ENCODE data around the gene BBS1. TPM values are rescaled to one million over a fixed set of nuclear protein-coding genes. Genes with fewer than 3 reads are reported as not detected.

The BBS1 gene
- total RNA-seq, 1 donor from 2014 or later: 43.6 TPM

GRCh38 chr11:66529069-66529468 lies 18.6 kb downstream of the BBS1 start:
- no peak overlapping the region for H3K4me3 ChIP-seq (ENCODE audit: low read depth, low read length)
- TF ChIP-seq, protein P1, sequence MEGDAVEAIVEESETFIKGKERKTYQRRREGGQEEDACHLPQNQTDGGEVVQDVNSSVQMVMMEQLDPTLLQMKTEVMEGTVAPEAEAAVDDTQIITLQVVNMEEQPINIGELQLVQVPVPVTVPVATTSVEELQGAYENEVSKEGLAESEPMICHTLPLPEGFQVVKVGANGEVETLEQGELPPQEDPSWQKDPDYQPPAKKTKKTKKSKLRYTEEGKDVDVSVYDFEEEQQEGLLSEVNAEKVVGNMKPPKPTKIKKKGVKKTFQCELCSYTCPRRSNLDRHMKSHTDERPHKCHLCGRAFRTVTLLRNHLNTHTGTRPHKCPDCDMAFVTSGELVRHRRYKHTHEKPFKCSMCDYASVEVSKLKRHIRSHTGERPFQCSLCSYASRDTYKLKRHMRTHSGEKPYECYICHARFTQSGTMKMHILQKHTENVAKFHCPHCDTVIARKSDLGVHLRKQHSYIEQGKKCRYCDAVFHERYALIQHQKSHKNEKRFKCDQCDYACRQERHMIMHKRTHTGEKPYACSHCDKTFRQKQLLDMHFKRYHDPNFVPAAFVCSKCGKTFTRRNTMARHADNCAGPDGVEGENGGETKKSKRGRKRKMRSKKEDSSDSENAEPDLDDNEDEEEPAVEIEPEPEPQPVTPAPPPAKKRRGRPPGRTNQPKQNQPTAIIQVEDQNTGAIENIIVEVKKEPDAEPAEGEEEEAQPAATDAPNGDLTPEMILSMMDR (conservative IDR thresholded peaks at IDR 0.05; ENCODE audit: low read depth, low read length): no peak
- DNase-seq (ENCODE audit: low read depth): no peak

- no peak for DNase-seq (ENCODE audit: low read depth)
- no peak overlapping the region for H3K4me3 ChIP-seq (ENCODE audit: low read depth, low read length)
- TF ChIP-seq, protein P1 (conservative IDR thresholded peaks at IDR 0.05; ENCODE audit: low read depth, low read length): no peak
These were observed 19.2 kb downstream of the BBS1 start for GRCh38 chr11:66529655-66530054.

GRCh38 chr11:66530927-66531709 lies 20.7 kb downstream of the BBS1 start:
- no peak for DNase-seq (ENCODE audit: low read depth)
- no peak overlapping the region for H3K4me3 ChIP-seq (ENCODE audit: low read depth, low read length)
- TF ChIP-seq, protein P1 (conservative IDR thresholded peaks at IDR 0.05; ENCODE audit: low read depth, low read length): no peak

- no peak for DNase-seq (ENCODE audit: low read depth)
- TF ChIP-seq, protein P1 (conservative IDR thresholded peaks at IDR 0.05; ENCODE audit: low read depth, low read length): no peak
- no peak overlapping the region for H3K4me3 ChIP-seq (ENCODE audit: low read depth, low read length)
These were observed 21.4 kb downstream of the BBS1 start for GRCh38 chr11:66531841-66532240.

GRCh38 chr11:66532784-66533183 lies 22.3 kb downstream of the BBS1 start:
- no peak for DNase-seq (ENCODE audit: low read depth)
- no peak overlapping the region for H3K4me3 ChIP-seq (ENCODE audit: low read depth, low read length)
- TF ChIP-seq, protein P1 (conservative IDR thresholded peaks at IDR 0.05; ENCODE audit: low read depth, low read length): no peak

DNA sequence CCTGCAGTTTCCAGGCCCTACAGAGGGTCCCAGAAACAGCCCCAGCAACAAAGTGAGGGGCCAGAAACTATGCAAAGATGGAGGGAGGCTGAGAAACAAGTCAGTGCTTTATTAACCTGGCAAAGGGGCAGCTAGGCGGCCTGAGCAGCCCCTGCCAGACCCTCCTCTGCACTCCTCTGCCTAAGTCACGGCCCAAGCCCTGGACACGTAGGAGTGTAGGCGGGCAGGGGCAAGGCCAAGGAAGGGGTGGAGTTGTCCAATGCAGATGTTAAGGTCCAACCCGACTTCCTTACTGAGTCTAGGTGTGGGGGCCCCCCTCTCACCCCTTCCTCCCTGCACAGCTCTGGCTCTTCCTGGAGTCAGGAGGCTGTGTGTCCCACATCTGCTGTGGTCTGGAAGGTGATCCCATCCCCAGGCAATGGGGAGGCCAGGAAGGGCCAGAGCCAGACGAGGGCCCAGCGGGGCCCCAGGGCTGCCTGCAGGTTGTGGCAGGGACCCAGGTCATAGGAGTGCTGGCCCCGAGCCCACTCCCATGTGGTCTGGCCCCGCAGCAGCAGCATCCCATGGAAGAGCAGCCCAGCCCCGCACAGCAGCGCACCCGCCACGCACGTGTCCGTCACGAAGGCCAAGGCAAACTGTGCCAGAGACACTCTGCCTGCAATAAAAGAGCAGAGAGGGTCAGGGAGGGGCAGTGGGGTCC lies 28.9 kb downstream of the BBS1 start:
- TF ChIP-seq, protein P1 (conservative IDR thresholded peaks at IDR 0.05; ENCODE audit: low read depth, low read length): no peak
- no peak overlapping the region for H3K4me3 ChIP-seq (ENCODE audit: low read depth, low read length)
- DNase-seq (ENCODE audit: low read depth): no peak

Data from epithelial cell of proximal tubule (primary cell).